Tibial artery (tissue), 4 donors: Measurements from ENCODE around the gene CNTNAP1.

Source experiments
- DNase-seq, 2 donors: peaks; one replicate each; pipeline ENCODE4 v3.0.0-alpha.2; 2019
- H3K27ac ChIP-seq, 2 donors: fragments of 200-600 bp; sonication (generic) in 1 of 2; 1 replicate in 1 of 2; 2 replicates in 1 of 2; pipeline ENCODE4 v1.5.1; 2018 to 2019; ENCODE audit warnings: mild to moderate bottlenecking in 1 of 2
- H3K27me3 ChIP-seq, 2 donors: fragments of 200-600 bp; sonication (generic) in 1 of 2; one replicate each; pipeline versions ENCODE4 v1.5.1 to v1.6.0; 2016 to 2019
- H3K36me3 ChIP-seq, 3 donors: fragments of 200-600 bp; sonication (generic) in 2 of 3; one replicate each; pipeline ENCODE4 v1.5.1; 2016 to 2019; ENCODE audit warnings: mild to moderate bottlenecking in 2 of 3
- H3K4me1 ChIP-seq, 4 donors: fragments of 200-600 bp; sonication (generic) in 2 of 4; 1 replicate in 3 of 4; 2 replicates in 1 of 4; pipeline ENCODE4 v1.5.1; 2016 to 2019
- H3K4me3 ChIP-seq, 2 donors: fragments of 200-600 bp; sonication (generic) in 1 of 2; 1 replicate in 1 of 2; 2 replicates in 1 of 2; pipeline ENCODE4 v1.5.1; 2018 to 2019; ENCODE audit warnings: mild to moderate bottlenecking in 2 of 2
- H3K9me3 ChIP-seq, 3 donors: fragments of 200-600 bp; sonication (generic) in 1 of 3; one replicate each; pipeline ENCODE4 v1.5.1; 2016 to 2019
- intact Hi-C: fragments of 100-400 bp; cut with DNase I; formaldehyde crosslinking; loops from one replicate; pipeline ENCODE4 v1.15.0; 2023; ENCODE audit warnings: low total_unique reads
- TF ChIP-seq, protein P1 (sequence below), 2 experiments: fragments of 200-600 bp in 1 of 2; fragments of 450-650 bp in 1 of 2; IDR thresholded peaks; one replicate each; pipeline ENCODE4 v1.5.1; 2017 to 2019; ENCODE audit warnings: antibody characterized with exemption in 2 of 2, mild to moderate bottlenecking in 1 of 2, moderate library complexity in 1 of 2

The CNTNAP1 gene

DNA sequence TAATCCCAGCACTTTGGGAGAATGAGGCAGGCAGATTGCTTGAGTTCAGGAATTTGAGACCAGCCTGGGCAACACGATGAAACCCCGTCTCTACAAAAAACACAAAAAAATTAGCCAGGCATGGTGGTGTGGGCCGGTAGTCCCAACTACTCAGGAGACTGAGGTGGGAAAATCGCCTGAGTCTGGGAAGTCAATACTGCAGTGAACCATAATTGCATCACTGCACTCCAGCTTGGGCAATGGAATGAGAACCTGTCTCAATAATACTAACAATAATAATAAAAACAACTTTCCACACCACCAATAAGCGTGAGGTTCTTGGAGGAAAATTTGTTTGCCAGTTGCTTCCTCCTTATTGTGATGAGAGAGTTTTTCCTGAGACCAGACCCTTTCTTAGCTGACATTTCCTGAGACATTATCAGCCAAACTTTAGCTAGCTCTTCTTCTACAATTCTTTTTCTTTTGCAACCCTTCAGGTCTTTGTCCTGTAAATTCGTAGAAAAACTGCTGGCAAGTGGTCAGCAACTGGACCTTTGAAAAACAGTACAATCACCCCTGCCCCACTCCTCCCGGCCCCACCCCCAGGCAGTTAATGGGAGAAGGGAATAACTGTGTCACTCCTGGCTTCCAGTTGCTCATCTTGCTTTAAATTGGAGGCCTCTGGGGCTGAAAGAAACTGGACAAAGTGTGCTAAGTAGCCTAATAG is 66.0 kb downstream of the CNTNAP1 start:
- TF ChIP-seq, protein P1, sequence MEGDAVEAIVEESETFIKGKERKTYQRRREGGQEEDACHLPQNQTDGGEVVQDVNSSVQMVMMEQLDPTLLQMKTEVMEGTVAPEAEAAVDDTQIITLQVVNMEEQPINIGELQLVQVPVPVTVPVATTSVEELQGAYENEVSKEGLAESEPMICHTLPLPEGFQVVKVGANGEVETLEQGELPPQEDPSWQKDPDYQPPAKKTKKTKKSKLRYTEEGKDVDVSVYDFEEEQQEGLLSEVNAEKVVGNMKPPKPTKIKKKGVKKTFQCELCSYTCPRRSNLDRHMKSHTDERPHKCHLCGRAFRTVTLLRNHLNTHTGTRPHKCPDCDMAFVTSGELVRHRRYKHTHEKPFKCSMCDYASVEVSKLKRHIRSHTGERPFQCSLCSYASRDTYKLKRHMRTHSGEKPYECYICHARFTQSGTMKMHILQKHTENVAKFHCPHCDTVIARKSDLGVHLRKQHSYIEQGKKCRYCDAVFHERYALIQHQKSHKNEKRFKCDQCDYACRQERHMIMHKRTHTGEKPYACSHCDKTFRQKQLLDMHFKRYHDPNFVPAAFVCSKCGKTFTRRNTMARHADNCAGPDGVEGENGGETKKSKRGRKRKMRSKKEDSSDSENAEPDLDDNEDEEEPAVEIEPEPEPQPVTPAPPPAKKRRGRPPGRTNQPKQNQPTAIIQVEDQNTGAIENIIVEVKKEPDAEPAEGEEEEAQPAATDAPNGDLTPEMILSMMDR (IDR thresholded peaks at IDR 0.05): no peak
- Histone ChIP-seq H3K27me3 (peaks cover 0 to 4% of the 10 kb centered on the region in 2 donors), H3K27ac (no peak overlapping the region), H3K4me1 (peaks cover 0 to 11% (median 7%) of the 10 kb centered on the region in 4 donors), H3K36me3 (no peaks in the 10 kb centered on the region), H3K4me3 (no peak overlapping the region), H3K9me3 (no peaks in the 10 kb centered on the region)
- intact Hi-C loops: no loop called here
- DNase-seq: peak in 1 of 2 donors; percentile 73

DNA sequence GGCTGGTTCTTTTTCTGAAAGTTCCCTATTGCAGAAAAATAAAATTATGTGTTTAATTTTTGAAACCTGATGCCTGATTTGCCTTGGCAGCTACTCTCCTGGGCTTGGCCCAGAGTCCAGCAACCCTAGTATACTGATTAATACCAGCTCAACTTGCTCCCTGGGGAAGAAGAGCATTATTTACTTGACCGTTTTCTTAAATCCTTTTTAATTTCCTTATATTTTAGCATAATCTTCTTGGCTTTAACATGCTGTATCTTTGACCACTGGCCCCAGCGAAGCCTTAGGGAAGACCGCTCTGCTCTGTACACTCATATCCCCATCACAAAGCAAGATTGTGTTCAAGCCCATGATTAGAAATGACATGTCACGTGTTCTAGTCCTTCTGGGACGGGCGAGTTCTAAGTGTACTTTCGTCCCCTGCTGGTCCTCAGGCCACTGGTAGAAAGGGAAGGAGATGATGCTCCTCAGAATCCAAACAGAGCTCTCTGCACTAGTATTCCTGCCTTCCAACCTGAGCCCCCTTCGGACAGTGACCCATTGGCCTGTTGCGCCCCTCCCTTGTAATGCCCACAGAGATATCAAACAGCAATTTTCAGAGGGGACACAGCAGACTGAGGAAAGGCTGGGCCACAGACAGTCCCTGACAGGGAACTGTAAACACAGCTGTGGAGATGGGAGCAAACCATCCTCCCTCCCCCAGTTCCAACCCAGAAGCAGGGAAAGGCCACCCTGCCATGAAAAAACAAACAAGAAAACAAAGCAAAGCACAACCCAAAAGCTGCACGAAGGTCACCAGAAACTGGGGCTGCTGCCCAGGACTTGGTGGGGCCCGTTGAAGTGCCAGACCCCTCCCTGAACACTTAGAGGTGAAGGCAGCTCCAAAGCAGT is 66.8 kb downstream of the CNTNAP1 start:
- TF ChIP-seq, protein P1 (IDR thresholded peaks at IDR 0.05): no peak
- Histone ChIP-seq H3K36me3 (no peaks in the 10 kb centered on the region), H3K4me1 (peaks cover 0 to 4% (median 2%) of the 10 kb centered on the region in 4 donors), H3K27ac (peak overlapping the region; percentile 16 to 41), H3K4me3 (no peak overlapping the region), H3K27me3 (peaks cover 0 to 4% of the 10 kb centered on the region in 2 donors), H3K9me3 (no peaks in the 10 kb centered on the region)
- intact Hi-C loops: no loop called here
- peak in 1 of 2 donors; percentile 49 for DNase-seq
